IMR-90 (cell line): ENCODE results near the gene FBXL16.
A peak's percentile ranks its signal among the peaks of the same experiment; 100 is the strongest.

ENCODE experiments used
- CHD1 ChIP-seq: IDR thresholded peaks from 2 replicates; pipeline ENCODE4 v1.6.1; 2012; ENCODE audit warnings: low read depth, low read length, improper control_type of control experiment
- CTCF ChIP-seq: conservative IDR thresholded peaks from 2 replicates; pipeline ENCODE4 v1.5.1; 2012; ENCODE audit warnings: mild to moderate bottlenecking, low read depth, low read length, improper control_type of control experiment
- POLR2A ChIP-seq: IDR thresholded peaks from 2 replicates; pipeline ENCODE4 v1.6.1; 2012; ENCODE audit warnings: mild to moderate bottlenecking, low read depth, low read length
- RFX5 ChIP-seq: IDR thresholded peaks from 2 replicates; pipeline ENCODE4 v1.8.0; 2012; ENCODE audit warnings: low read depth, mild to moderate bottlenecking, low read length, moderate library complexity
- TF ChIP-seq, protein P1 (sequence below): fragments of 150-350 bp; IDR thresholded peaks from 2 replicates; pipeline ENCODE4 v1.6.1; 2017; ENCODE audit warnings: mild to moderate bottlenecking, antibody characterized with exemption, low read length, low read depth

- no peak for TF ChIP-seq CTCF
- no peak for TF ChIP-seq RFX5
- TF ChIP-seq POLR2A, result 0 out of 2 replicates have a peak, but pooled peaks have one; percentile 8
- TF ChIP-seq, protein P1, sequence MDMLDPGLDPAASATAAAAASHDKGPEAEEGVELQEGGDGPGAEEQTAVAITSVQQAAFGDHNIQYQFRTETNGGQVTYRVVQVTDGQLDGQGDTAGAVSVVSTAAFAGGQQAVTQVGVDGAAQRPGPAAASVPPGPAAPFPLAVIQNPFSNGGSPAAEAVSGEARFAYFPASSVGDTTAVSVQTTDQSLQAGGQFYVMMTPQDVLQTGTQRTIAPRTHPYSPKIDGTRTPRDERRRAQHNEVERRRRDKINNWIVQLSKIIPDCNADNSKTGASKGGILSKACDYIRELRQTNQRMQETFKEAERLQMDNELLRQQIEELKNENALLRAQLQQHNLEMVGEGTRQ, result no peak
- TF ChIP-seq CHD1, result no peak
Observed at GRCh38 chr16:678858-679813, 26.5 kb downstream of the FBXL16 start.
